GM12864 (cell line): ENCODE results near the gene LAMB1.

Experiments used
- DNase-seq: peaks from one replicate; pipeline ENCODE4 v3.0.0-alpha.2; 2011; ENCODE audit warnings: low read depth
- H3K4me3 ChIP-seq: 2 replicates; pipeline ENCODE4 v1.5.1; 2011; ENCODE audit warnings: mild to moderate bottlenecking, low read depth, low read length, control low read depth
- CTCF ChIP-seq: IDR thresholded peaks from 2 replicates; pipeline ENCODE4 v1.5.1; 2011; ENCODE audit warnings: low read depth, mild to moderate bottlenecking, moderate library complexity, low read length, control low read depth, inconsistent platforms; ENCODE audit errors: missing control alignments

LAMB1 gene

DNA sequence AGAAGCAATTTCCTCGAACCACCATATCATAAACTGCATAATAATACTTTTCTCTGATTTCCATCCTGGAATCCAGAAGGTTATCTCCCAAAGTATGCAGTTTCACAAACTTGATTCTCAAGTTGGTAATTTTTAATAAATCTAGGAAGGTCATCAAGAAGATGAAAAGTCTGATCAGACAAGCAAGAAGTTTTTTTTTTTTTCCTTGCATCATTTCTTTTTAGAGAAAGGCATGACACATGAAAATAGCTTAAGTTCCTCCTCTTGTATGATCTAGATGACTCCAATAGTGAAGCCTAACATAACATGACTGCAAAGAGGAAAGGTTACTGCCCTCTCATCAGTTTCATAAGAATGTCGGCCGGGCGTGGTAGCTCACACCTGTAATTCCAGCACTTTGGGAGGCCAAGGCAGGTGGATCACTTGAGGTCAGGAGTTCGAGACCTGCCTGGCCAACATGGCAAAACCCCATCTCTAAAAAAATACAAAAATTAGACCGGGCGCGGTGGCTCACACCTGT is 22.2 kb downstream of the LAMB1 start:
- no peak for DNase-seq
- no peak for TF ChIP-seq CTCF
- H3K4me3 ChIP-seq: no peak overlapping the region

DNA sequence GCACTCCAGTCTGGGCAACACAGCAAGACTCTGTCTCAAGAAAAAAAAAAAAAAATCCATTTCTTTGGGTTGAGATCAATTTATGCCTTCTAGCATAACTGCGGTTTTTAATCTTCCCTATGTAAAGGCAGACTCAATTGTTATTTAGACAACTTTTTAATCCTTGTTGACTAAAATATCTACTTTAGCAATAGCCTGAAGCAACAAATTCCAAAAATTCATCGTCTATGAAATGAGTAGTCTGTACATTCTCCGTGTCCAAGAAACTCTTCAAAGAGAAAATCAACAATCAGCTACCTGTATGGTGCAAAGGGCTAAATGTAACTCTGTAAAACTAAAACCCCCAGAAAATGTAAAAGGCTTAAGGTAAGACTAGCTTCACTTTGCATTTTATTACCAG is 22.8 kb downstream of the LAMB1 start:
- no peak for TF ChIP-seq CTCF
- no peak for DNase-seq
- no peak overlapping the region for H3K4me3 ChIP-seq

DNA sequence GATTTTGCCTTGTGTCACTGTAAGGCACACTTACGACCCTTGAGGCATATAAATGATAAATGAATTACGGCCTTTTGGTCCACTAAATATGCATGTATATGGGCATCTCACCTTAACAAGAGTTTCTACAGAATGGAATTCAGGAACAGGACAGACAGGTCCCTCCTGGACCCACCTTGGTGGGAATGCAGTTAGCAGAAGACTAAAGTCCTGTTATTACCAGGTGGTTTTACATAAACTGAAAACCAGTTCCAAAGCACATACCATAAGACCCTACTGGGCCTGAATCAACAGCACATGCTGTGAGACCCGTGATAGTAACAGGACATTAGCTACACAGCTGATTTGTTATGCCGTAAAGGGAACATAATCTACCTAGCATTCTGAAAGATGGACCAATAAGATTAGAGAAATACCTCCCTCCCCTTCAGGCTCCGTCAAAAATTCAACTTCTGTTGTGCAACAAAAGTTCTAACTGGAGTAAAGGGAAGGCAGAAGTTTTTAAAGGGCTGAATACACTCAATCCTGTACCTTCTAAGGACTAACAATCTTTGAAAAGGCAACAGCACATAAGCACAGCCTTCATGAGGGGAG is 24.0 kb downstream of the LAMB1 start:
- H3K4me3 ChIP-seq: no peak overlapping the region
- DNase-seq: no peak
- TF ChIP-seq CTCF: no peak

GRCh38 chr7:107977048-107977447 is 25.9 kb downstream of the LAMB1 start:
- no peak for DNase-seq
- no peak for TF ChIP-seq CTCF
- no peak overlapping the region for H3K4me3 ChIP-seq

DNA sequence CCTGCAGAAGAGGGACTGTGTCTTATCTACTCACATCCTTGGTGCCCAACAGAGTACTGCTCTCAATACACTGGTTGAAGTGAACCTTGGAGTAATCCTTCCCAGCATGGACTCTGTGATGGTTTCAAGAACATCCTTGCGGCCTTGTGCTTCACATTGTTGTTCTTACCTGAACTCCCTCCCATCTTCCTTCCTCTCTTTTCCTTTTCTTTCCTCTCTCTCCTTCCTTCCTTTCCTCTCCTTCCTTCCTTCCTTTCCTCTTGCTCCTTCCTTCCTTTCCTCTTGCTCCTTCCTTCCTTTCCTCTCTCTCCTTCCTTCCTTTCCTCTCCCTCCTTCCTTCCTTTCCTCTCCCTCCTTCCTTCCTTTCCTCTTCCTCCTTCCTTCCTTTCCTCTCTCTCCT is 26.3 kb downstream of the LAMB1 start:
- DNase-seq: no peak
- no peak for TF ChIP-seq CTCF
- no peak overlapping the region for H3K4me3 ChIP-seq

DNA sequence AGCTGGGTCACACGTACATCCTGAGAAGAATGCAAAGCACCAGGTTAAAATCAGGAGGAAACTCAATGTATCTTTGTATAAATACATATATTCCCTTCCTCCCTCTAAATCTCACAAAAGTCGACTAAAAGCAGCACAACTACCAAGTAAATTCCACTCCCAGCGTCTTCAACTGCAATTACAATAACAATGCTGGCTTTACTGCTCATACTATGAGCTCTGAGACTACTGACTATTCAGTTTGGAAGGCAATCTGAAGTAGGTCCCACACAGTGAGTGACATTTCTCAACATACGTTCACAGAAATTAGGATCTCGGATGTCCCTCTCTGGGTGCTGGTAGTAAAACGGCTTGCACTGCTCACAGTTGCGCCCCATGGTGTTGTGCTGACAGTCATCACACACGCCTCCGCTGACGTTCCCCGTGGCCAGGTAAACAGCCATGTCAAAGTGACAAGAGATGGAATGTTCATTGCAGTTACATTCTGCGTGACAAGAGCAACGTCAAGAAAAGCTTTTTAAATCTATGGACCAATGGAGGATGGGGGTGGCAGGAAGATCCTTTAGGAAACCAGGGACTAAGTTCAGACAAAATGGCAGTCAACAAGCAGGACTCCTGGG is 27.5 kb downstream of the LAMB1 start:
- DNase-seq: no peak
- no peak for TF ChIP-seq CTCF

GRCh38 chr7:107973861-107974260 is 29.1 kb downstream of the LAMB1 start:
- DNase-seq: no peak

More for the DNA sequence above, 27.5 kb downstream of the LAMB1 start:
- H3K4me3 ChIP-seq: no peak overlapping the region

More at GRCh38 chr7:107973861-107974260, 29.1 kb downstream of the LAMB1 start:
- TF ChIP-seq CTCF: no peak
- H3K4me3 ChIP-seq: no peak overlapping the region
